Osteoblast (primary cell): ENCODE results near the gene NR3C1. TPM values are rescaled to one million over a fixed set of nuclear protein-coding genes. Genes with fewer than 3 reads are reported as not detected.

Experiments
- DNase-seq: peaks from one replicate; pipeline ENCODE4 v3.0.0; 2011; ENCODE audit warnings: low spot score, mixed read lengths; ENCODE audit not compliant: insufficient read length; ENCODE audit errors: missing footprints
- H2AFZ ChIP-seq: 2 replicates; pipeline ENCODE4 v1.6.0; 2011; ENCODE audit warnings: mild to moderate bottlenecking, low read length
- H3K27ac ChIP-seq: 2 replicates; pipeline ENCODE4 v1.5.1; 2011; ENCODE audit warnings: mild to moderate bottlenecking, low read depth, low read length, moderate library complexity
- H3K27me3 ChIP-seq: 2 replicates; pipeline ENCODE4 v1.6.0; 2012; ENCODE audit warnings: mild to moderate bottlenecking, control low read depth, inconsistent platforms, low read length, moderate library complexity; ENCODE audit not compliant: insufficient read depth
- H3K36me3 ChIP-seq: 2 replicates; pipeline ENCODE4 v1.5.1; 2011; ENCODE audit warnings: mild to moderate bottlenecking, low read length, control low read depth, moderate library complexity; ENCODE audit not compliant: insufficient read depth
- H3K4me1 ChIP-seq: 2 replicates; pipeline ENCODE4 v1.5.1; 2011; ENCODE audit warnings: mild to moderate bottlenecking, low read length, control low read depth, moderate library complexity; ENCODE audit not compliant: insufficient read depth
- H3K4me2 ChIP-seq: 2 replicates; pipeline ENCODE4 v1.6.0; 2011; ENCODE audit warnings: mild to moderate bottlenecking, low read length; ENCODE audit not compliant: insufficient read depth
- H3K4me3 ChIP-seq: fragments of 200-600 bp; sonication (generic); 3 replicates; pipeline ENCODE4 v1.5.1; 2012; ENCODE audit warnings: mild to moderate bottlenecking, low read length, inconsistent platforms; ENCODE audit not compliant: insufficient read depth
- H3K79me2 ChIP-seq: 2 replicates; pipeline ENCODE4 v1.6.0; 2012; ENCODE audit warnings: mild to moderate bottlenecking, low read length, control low read depth, inconsistent platforms; ENCODE audit not compliant: insufficient read depth
- H3K9me3 ChIP-seq: 2 replicates; pipeline ENCODE4 v1.5.1; 2011; ENCODE audit warnings: low read depth, low read length, control low read depth
- H4K20me1 ChIP-seq: 2 replicates; pipeline ENCODE4 v1.6.0; 2012; ENCODE audit warnings: mild to moderate bottlenecking, low read length, control low read depth; ENCODE audit not compliant: insufficient read depth
- CTCF ChIP-seq: IDR thresholded peaks from 2 replicates; pipeline ENCODE4 v1.5.1; 2011; ENCODE audit warnings: mild to moderate bottlenecking, low read depth, low read length, moderate library complexity; ENCODE audit errors: extremely low read depth
- total RNA-seq: library from RNA; depleted of rRNA; stranded (reverse); fragments of >200 nt; gene quantifications from 2 replicates; pipeline ENCODE4 v1.2.3, GENCODE V29; 2012

NR3C1 gene
- total RNA-seq, 1 donor, result 119 TPM

DNA sequence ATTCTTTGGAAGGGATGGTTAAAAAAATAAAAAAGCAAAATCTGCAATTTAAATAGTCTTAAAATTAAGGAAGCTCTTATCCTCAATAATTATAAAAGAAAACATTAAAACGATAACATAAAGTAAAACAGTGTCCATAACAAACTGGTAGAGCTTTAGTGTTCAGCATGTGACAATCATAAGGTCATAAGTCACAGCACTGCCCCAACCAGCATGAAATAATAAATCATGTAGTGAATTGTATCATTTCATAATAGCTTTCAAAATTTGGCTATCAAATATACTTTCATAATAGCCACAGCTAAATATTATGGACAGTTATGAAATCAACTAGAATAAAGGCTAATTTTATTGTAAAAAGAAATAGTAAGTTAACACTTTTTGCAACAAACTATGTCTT is 10.0 kb downstream of the NR3C1 start:
- peaks cover 37% of the 10 kb centered on the region for H3K4me1 ChIP-seq
- TF ChIP-seq CTCF, result no peak
- H3K27me3 ChIP-seq, result no peaks in the 10 kb centered on the region
- peak overlapping the region; percentile 82 for H3K4me2 ChIP-seq
- peaks cover 99% of the 10 kb centered on the region for H3K79me2 ChIP-seq
- no peak for DNase-seq
- no peaks in the 10 kb centered on the region for H3K9me3 ChIP-seq
- H3K27ac ChIP-seq, result no peak overlapping the region
- H3K4me3 ChIP-seq, result no peak overlapping the region
- no peaks in the 10 kb centered on the region for H3K36me3 ChIP-seq
- H4K20me1 ChIP-seq, result peaks cover 47% of the 10 kb centered on the region
- H2AFZ ChIP-seq, result no peak overlapping the region

DNA sequence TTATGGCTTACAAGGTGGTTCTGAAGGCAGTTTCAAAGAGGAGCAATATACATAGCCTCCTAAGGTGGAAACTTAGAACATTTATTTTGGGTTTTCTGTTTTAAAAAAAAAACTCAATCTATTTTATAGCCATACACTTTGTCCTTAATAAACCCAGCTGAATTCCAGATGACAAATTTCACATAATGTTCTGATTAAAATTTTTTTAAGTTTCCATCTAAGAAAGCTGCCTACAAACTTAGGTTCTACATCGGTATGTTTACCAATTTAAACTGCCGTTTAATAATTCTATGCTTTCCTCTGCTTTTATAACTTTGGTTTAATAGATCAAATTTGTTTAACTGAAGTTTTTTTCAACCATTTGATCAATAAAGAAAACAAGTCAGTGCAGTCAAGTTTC is 12.5 kb downstream of the NR3C1 start:
- H3K27me3 ChIP-seq, result no peaks in the 10 kb centered on the region
- peaks cover 51% of the 10 kb centered on the region for H4K20me1 ChIP-seq
- no peak overlapping the region for H3K4me3 ChIP-seq
- no peak overlapping the region for H2AFZ ChIP-seq
- H3K36me3 ChIP-seq, result peaks cover 2% of the 10 kb centered on the region
- H3K4me1 ChIP-seq, result peaks cover 37% of the 10 kb centered on the region
- no peak for TF ChIP-seq CTCF
- no peak for DNase-seq
- no peak overlapping the region for H3K4me2 ChIP-seq
- no peak overlapping the region for H3K27ac ChIP-seq
- peaks cover 99% of the 10 kb centered on the region for H3K79me2 ChIP-seq
- no peaks in the 10 kb centered on the region for H3K9me3 ChIP-seq

- Histone ChIP-seq H3K27ac (no peak overlapping the region), H3K4me2 (no peak overlapping the region), H3K36me3 (peaks cover 7% of the 10 kb centered on the region), H3K4me1 (peaks cover 30% of the 10 kb centered on the region), H2AFZ (no peak overlapping the region), H3K4me3 (no peak overlapping the region), H3K9me3 (no peaks in the 10 kb centered on the region), H3K79me2 (peaks cover 99% of the 10 kb centered on the region), H4K20me1 (peaks cover 49% of the 10 kb centered on the region), H3K27me3 (no peaks in the 10 kb centered on the region)
- TF ChIP-seq CTCF, result no peak
- DNase-seq, result no peak
Observed at GRCh38 chr5:143390258-143390657, 13.2 kb downstream of the NR3C1 start.

- peaks cover 7% of the 10 kb centered on the region for H3K36me3 ChIP-seq
- no peaks in the 10 kb centered on the region for H3K27me3 ChIP-seq
- no peak overlapping the region for H2AFZ ChIP-seq
- H3K4me2 ChIP-seq, result no peak overlapping the region
- peak overlapping the region; percentile 35 for H3K27ac ChIP-seq
- no peak overlapping the region for H3K4me3 ChIP-seq
- H3K9me3 ChIP-seq, result no peaks in the 10 kb centered on the region
- DNase-seq, result no peak
- H3K79me2 ChIP-seq, result peaks cover 100% of the 10 kb centered on the region
- H4K20me1 ChIP-seq, result peaks cover 51% of the 10 kb centered on the region
- no peak for TF ChIP-seq CTCF
- H3K4me1 ChIP-seq, result peaks cover 18% of the 10 kb centered on the region
Observed at GRCh38 chr5:143386725-143387124, 16.8 kb downstream of the NR3C1 start.
